GM18498 (cell line): Measurements from ENCODE around the gene PCDHGA5.
"Not testable (repeated sequence)": the region's sequence is repeated elsewhere in the genome, so short reads cannot be mapped to it uniquely, and the experiment has no call there.

ENCODE experiments used
- ATAC-seq: cut with Tn5 transposase; IDR thresholded peaks from one replicate; pipeline ENCODE4 v1.9.1; 2021; ENCODE audit warnings: mild to moderate bottlenecking, moderate library complexity; ENCODE audit not compliant: unreplicated experiment

PCDHGA5 gene

GRCh38 chr5:141363952-141364660, at the start of gene PCDHGA5:
Gene PCDHGA5 (plus strand): TSS chr5:141364162. CDS start chr5:141364331, 169 bp downstream.
- ATAC-seq = no peak

- not testable (repeated sequence) for ATAC-seq
Measured at GRCh38 chr5:141316963-141317362, 47.0 kb upstream of the PCDHGA5 start.

- no peak for ATAC-seq
Measured at GRCh38 chr5:141319202-141319601, 44.8 kb upstream of the PCDHGA5 start.

GRCh38 chr5:141319699-141320098, 44.3 kb upstream of the PCDHGA5 start:
- ATAC-seq = no peak

- peak; percentile 98 for ATAC-seq
Measured at GRCh38 chr5:141320225-141321169, 43.5 kb upstream of the PCDHGA5 start, which contains the start of gene TAF7. Gene TAF7 (minus strand): TSS chr5:141320784. CDS start chr5:141320044, 740 bp downstream.

- ATAC-seq = no peak
Measured at GRCh38 chr5:141322261-141322660, 41.7 kb upstream of the PCDHGA5 start.

GRCh38 chr5:141326088-141326854, 37.7 kb upstream of the PCDHGA5 start:
- peak; percentile 84 for ATAC-seq

GRCh38 chr5:141328231-141328630, 35.7 kb upstream of the PCDHGA5 start:
- no peak for ATAC-seq

GRCh38 chr5:141330299-141331080, 33.5 kb upstream of the PCDHGA5 start, which contains the start of gene PCDHGA1:
Gene PCDHGA1 (plus strand): TSS chr5:141330514.
- ATAC-seq = peak; percentile 61

- not testable (repeated sequence) for ATAC-seq
Measured at GRCh38 chr5:141332571-141332970, 31.4 kb upstream of the PCDHGA5 start.

GRCh38 chr5:141338538-141339306, 25.2 kb upstream of the PCDHGA5 start, which contains the start of gene PCDHGA2:
Gene PCDHGA2 (plus strand): TSS chr5:141338760.
- ATAC-seq = no peak

GRCh38 chr5:141340781-141341354, 23.1 kb upstream of the PCDHGA5 start:
- not testable (repeated sequence) for ATAC-seq

GRCh38 chr5:141342773-141343172, 21.2 kb upstream of the PCDHGA5 start:
- ATAC-seq = no peak

GRCh38 chr5:141343242-141343952, 20.6 kb upstream of the PCDHGA5 start, which contains the start of gene PCDHGA3:
Gene PCDHGA3 (plus strand): TSS chr5:141343829. CDS start chr5:141344034, 205 bp downstream.
- ATAC-seq = no peak

- no peak for ATAC-seq
Measured at GRCh38 chr5:141343953-141344463, 20.0 kb upstream of the PCDHGA5 start.

GRCh38 chr5:141345327-141345726, 18.6 kb upstream of the PCDHGA5 start:
- ATAC-seq = no peak

GRCh38 chr5:141346017-141346416, 17.9 kb upstream of the PCDHGA5 start:
- ATAC-seq = not testable (repeated sequence)
